Measurements from ENCODE around the gene ITK. TPM values are rescaled to one million over a fixed set of nuclear protein-coding genes. Genes with fewer than 3 reads are reported as not detected.

The ITK gene
- total and polyA plus RNA-seq, 2 of the 8 experiments (the other 6 are each of a cell fraction or from before 2014, with no cell fraction given), result 0.05 TPM; not detected in 1

DNA sequence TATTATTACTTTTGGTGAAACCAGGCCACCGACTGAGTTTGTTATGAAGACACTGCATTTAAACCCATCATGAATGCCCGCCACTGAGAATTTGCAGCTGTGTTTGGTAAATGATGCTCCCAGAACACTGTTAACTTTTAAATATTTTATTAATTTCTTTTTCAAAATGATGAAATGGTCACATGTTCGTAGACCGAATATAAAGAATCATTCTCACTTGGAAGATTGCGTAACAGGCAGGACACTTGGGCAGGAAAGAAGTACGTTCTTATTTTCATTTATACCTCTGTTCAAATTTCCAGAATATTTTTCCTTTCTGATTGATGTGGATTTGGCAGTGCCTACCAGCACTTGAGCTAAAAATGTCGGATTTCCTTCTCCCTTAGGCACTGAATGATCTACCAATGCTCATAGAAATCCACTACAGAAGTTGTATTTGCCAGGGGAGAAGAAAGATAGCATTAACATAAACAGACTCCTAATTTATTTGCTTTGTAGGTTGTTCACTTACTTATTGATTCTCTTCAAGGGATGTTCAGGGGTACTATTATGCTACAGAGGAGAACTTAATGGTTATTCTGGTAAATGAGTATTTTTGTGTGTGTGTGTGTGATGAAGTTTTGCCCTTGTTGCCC is 99.1 kb downstream of the ITK start:
- WGBS, 2 experiments (ENCODE audit: extremely low coverage in 1 of 2, insufficient coverage in 1 of 2, insufficient read length in 1 of 2, insufficient replicate concordance in 2 of 2, low coverage in 1 of 2, low lambda C conversion rate in 2 of 2, missing lambda C conversion rate in 1 of 2), result 85% methylated on average over 7 of the region's 7 CpGs; no CpG with 5 or more reads in 1 of the 2 experiments
- CTCF ChIA-PET (ENCODE audit: partially characterized antibody), result interaction anchor here (1.2 to 1.4 kb wide), 4 partner anchors 19 to 45 kb away, joined by 3 to 7 read pairs (median 4); no protein-coding TSS in a partner anchor
- Histone ChIP-seq H2AK5ac (ENCODE audit: low read depth, low read length) (no peak overlapping the region), H2BK15ac (ENCODE audit: low read length) (no peak overlapping the region), H3K4me1 (replicated peaks in 1 of 4; ENCODE audit: control insufficient read depth in 3 of 4, insufficient read depth in 4 of 4, low read length in 3 of 4) (no peaks in the 10 kb centered on the region; a peak in 1 of 7 replicates), H3K4ac (replicated peaks; ENCODE audit: insufficient read length, low read depth, low read length) (no peak overlapping the region), H3K23me2 (ENCODE audit: low read depth, low read length) (no peaks in the 10 kb centered on the region), H3K79me2 (ENCODE audit: control insufficient read depth in 1 of 2, insufficient read depth in 2 of 2, low read length in 2 of 2) (peaks cover 3 to 75% of the 10 kb centered on the region in 2 experiments; a peak in 3 of 4 replicates), H4K91ac (replicated peaks; ENCODE audit: insufficient read length, low read length) (no peak overlapping the region), H2BK120ac (replicated peaks; ENCODE audit: low read depth, low read length) (no peak overlapping the region), H3K56ac (replicated peaks; ENCODE audit: insufficient read length, low read depth, low read length) (no peak overlapping the region), H3K18ac (ENCODE audit: extremely low read depth, low read length) (no peak overlapping the region), H3K36me3 (ENCODE audit: control insufficient read depth in 2 of 4, insufficient read depth in 4 of 4, low read length in 3 of 4) (no peaks in the 10 kb centered on the region), H3K23ac (ENCODE audit: insufficient read length) (no peak overlapping the region), H2BK5ac (ENCODE audit: low read depth, low read length) (no peak overlapping the region), H3K4me2 (ENCODE audit: insufficient read depth in 1 of 2, low read depth in 2 of 2, low read length in 2 of 2) (no peak overlapping the region), H3K9ac (replicated peaks in 1 of 4; ENCODE audit: extremely low read depth in 1 of 4, low read depth in 3 of 4, low read length in 3 of 4) (no peak overlapping the region), H3K4me3 (ENCODE audit: extremely low read depth in 1 of 4, insufficient read depth in 2 of 4, low read depth in 3 of 4, low read length in 4 of 4) (no peak overlapping the region), H2BK20ac (ENCODE audit: low read length) (no peak overlapping the region), H4K20me1 (replicated peaks in 1 of 2; ENCODE audit: control insufficient read depth in 1 of 2, insufficient read depth in 2 of 2, low read length in 2 of 2) (peaks cover 5 to 7% of the 10 kb centered on the region in 2 experiments), H3K27me3 (replicated peaks in 1 of 4; ENCODE audit: control insufficient read depth in 3 of 4, extremely low read depth in 1 of 4, insufficient read depth in 3 of 4, low read length in 3 of 4) (no peaks in the 10 kb centered on the region), H4K5ac (ENCODE audit: insufficient read length, low read depth, low read length) (no peak overlapping the region), H3K79me1 (ENCODE audit: low read depth, low read length) (peaks cover 2% of the 10 kb centered on the region; the same call in 1 of the 2 replicates), H3K27ac (ENCODE audit: low read depth, low read length) (no peak overlapping the region), H3K9me3 (ENCODE audit: insufficient read depth in 2 of 2, low read depth in 1 of 2, low read length in 1 of 2) (no peaks in the 10 kb centered on the region), H4K8ac (ENCODE audit: extremely low read depth, insufficient read depth, low read length) (no peak overlapping the region), H2AFZ (ENCODE audit: low read length) (no peak overlapping the region), H3K14ac (ENCODE audit: insufficient read length) (no peak overlapping the region), H2BK12ac (ENCODE audit: low read depth, low read length) (no peak overlapping the region)
- DNase-seq (ENCODE audit: low read depth in 1 of 2, low spot score in 2 of 2) (no peak), FAIRE-seq (no peak)
- TF ChIP-seq CEBPB (IDR thresholded peaks at IDR 0.05; ENCODE audit: low read depth, low read length), result peak; percentile 87
- TF ChIP-seq SIRT6 (IDR thresholded peaks at IDR 0.05; ENCODE audit: low read length), result no peak
- POLR2A ChIA-PET (ENCODE audit: partially characterized antibody), result interaction anchor here (1.7 kb wide), 1 partner anchor 12 kb away, joined by 5 read pairs; no protein-coding TSS in a partner anchor

Data from H1 (cell line).